Measurements from ENCODE around the gene NCKAP5. TPM values are rescaled to one million over a fixed set of nuclear protein-coding genes. Genes with fewer than 3 reads are reported as not detected.

The NCKAP5 gene
- total RNA-seq, 1 experiment from 2014 or later = not detected

GRCh38 chr2:132884292-132884691, 684.0 kb downstream of the NCKAP5 start:
- no peak for TF ChIP-seq EZH2 (IDR thresholded peaks at IDR 0.05; ENCODE audit: low read depth)
- TF ChIP-seq CTCF (conservative IDR thresholded peaks at IDR 0.05) = no peak
- H3K9me3 ChIP-seq (ENCODE audit: insufficient read depth, low read depth) = no peaks in the 10 kb centered on the region; the same call in 1 of the 2 replicates
- H4K20me1 ChIP-seq (ENCODE audit: insufficient read depth) = no peaks in the 10 kb centered on the region
- BruUV-seq (replicated peaks) = no TSS peak
- H3K9me2 ChIP-seq (ENCODE audit: insufficient read depth) = no peaks in the 10 kb centered on the region
- no peak overlapping the region for H3K27ac ChIP-seq
- no peaks in the 10 kb centered on the region for H3K4me1 ChIP-seq (replicated peaks; ENCODE audit: insufficient read depth)
- ChIA-PET CTCF (no interaction called here), POLR2A (ENCODE audit: unreplicated experiment) (interaction anchor here (0.5 kb wide), 1 partner anchor 508 kb away, joined by 6 read pairs; no protein-coding TSS in a partner anchor)
- H3K79me2 ChIP-seq (ENCODE audit: low read depth) = 0 out of 2 replicates have a peak, but pooled peaks cover 3% of the 10 kb centered on the region
- H3K27me3 ChIP-seq (ENCODE audit: insufficient read depth, low read depth) = peaks cover 3% of the 10 kb centered on the region; the same call in 1 of the 2 replicates
- no peaks in the 10 kb centered on the region for H3K36me3 ChIP-seq (ENCODE audit: low read depth)
- H3K4me2 ChIP-seq = no peak overlapping the region
- H3F3A ChIP-seq (ENCODE audit: insufficient read depth, low read depth) = no peaks in the 10 kb centered on the region
- intact Hi-C loops (cut with micrococcal nuclease; ENCODE audit: unreplicated experiment) = no loop called here
- no peak for DNase-seq
- H3K4me3 ChIP-seq = no peak overlapping the region
- H2AFZ ChIP-seq = no peak overlapping the region

- POLR2A ChIA-PET (ENCODE audit: unreplicated experiment) = no interaction called here
- Histone ChIP-seq H3K9me2 (ENCODE audit: insufficient read depth) (no peaks in the 10 kb centered on the region), H3K4me1 (replicated peaks; ENCODE audit: insufficient read depth) (no peaks in the 10 kb centered on the region), H4K20me1 (ENCODE audit: insufficient read depth) (no peaks in the 10 kb centered on the region), H3F3A (ENCODE audit: insufficient read depth, low read depth) (no peaks in the 10 kb centered on the region), H3K4me3 (no peak overlapping the region), H3K27ac (no peak overlapping the region), H2AFZ (no peak overlapping the region), H3K9me3 (ENCODE audit: insufficient read depth, low read depth) (no peaks in the 10 kb centered on the region; the same call in 1 of the 2 replicates), H3K27me3 (ENCODE audit: insufficient read depth, low read depth) (peaks cover 3% of the 10 kb centered on the region; the same call in 1 of the 2 replicates), H3K36me3 (ENCODE audit: low read depth) (no peaks in the 10 kb centered on the region), H3K79me2 (ENCODE audit: low read depth) (0 out of 2 replicates have a peak, but pooled peaks cover 3% of the 10 kb centered on the region), H3K4me2 (no peak overlapping the region)
- no peak for DNase-seq
- TF ChIP-seq EZH2 (IDR thresholded peaks at IDR 0.05; ENCODE audit: low read depth) = no peak
- TF ChIP-seq CTCF (conservative IDR thresholded peaks at IDR 0.05) = no peak
- CTCF ChIA-PET = no interaction called here
- intact Hi-C loops (cut with micrococcal nuclease; ENCODE audit: unreplicated experiment) = no loop called here
- no TSS peak for BruUV-seq (replicated peaks)
Observed at GRCh38 chr2:132883430-132883829, 684.8 kb downstream of the NCKAP5 start.

GRCh38 chr2:132881546-132881945, 686.7 kb downstream of the NCKAP5 start:
- intact Hi-C loops (cut with micrococcal nuclease; ENCODE audit: unreplicated experiment) = no loop called here
- no TSS peak for BruUV-seq (replicated peaks)

More at GRCh38 chr2:132881546-132881945, 686.7 kb downstream of the NCKAP5 start:
- no peak for TF ChIP-seq EZH2 (IDR thresholded peaks at IDR 0.05; ENCODE audit: low read depth)
- TF ChIP-seq CTCF (conservative IDR thresholded peaks at IDR 0.05) = no peak
- H3K9me3 ChIP-seq (ENCODE audit: insufficient read depth, low read depth) = no peaks in the 10 kb centered on the region
- H3K4me3 ChIP-seq = no peak overlapping the region
- H3K4me1 ChIP-seq (replicated peaks; ENCODE audit: insufficient read depth) = peaks cover 2% of the 10 kb centered on the region; the same call in 1 of the 2 replicates
- no peak overlapping the region for H3K27ac ChIP-seq
- H3K36me3 ChIP-seq (ENCODE audit: low read depth) = no peaks in the 10 kb centered on the region
- H3K27me3 ChIP-seq (ENCODE audit: insufficient read depth, low read depth) = peaks cover 3% of the 10 kb centered on the region; the same call in 1 of the 2 replicates
- CTCF ChIA-PET = no interaction called here
- H2AFZ ChIP-seq = no peak overlapping the region
- no peak for DNase-seq
- POLR2A ChIA-PET (ENCODE audit: unreplicated experiment) = no interaction called here
- no peak overlapping the region for H3K4me2 ChIP-seq
- H3K9me2 ChIP-seq (ENCODE audit: insufficient read depth) = no peaks in the 10 kb centered on the region
- no peaks in the 10 kb centered on the region for H4K20me1 ChIP-seq (ENCODE audit: insufficient read depth)
- no peaks in the 10 kb centered on the region for H3K79me2 ChIP-seq (ENCODE audit: low read depth)
- no peaks in the 10 kb centered on the region for H3F3A ChIP-seq (ENCODE audit: insufficient read depth, low read depth)
